Gastroesophageal sphincter (tissue), 4 donors: ENCODE measurements around the gene VEPH1. TPM values are rescaled to one million over a fixed set of nuclear protein-coding genes. Genes with fewer than 3 reads are reported as not detected.

Experiments used
- ATAC-seq: fragments of 150-250 bp; one replicate; pipeline ENCODE4 v1.9.1; 2016; ENCODE audit warnings: mild to moderate bottlenecking, moderate library complexity
- H3K27ac ChIP-seq, 4 donors: fragments of 200-600 bp; sonication (generic) in 3 of 4; 1 replicate in 3 of 4; 2 replicates in 1 of 4; pipeline ENCODE4 v1.5.1; 2016 to 2019
- H3K27me3 ChIP-seq: fragments of 200-600 bp; sonication (generic); one replicate; pipeline ENCODE4 v1.5.1; 2019
- H3K36me3 ChIP-seq, 2 donors: fragments of 200-600 bp; sonication (generic); one replicate each; pipeline ENCODE4 v1.5.1; 2019; ENCODE audit warnings: control low read depth in 1 of 2
- H3K4me1 ChIP-seq, 3 donors: fragments of 200-600 bp; sonication (generic); 1 replicate in 2 of 3; 2 replicates in 1 of 3; pipeline ENCODE4 v1.5.1; 2016 to 2019; ENCODE audit warnings: control low read depth in 2 of 3
- H3K4me3 ChIP-seq, 2 donors: fragments of 200-600 bp; sonication (generic); one replicate each; pipeline ENCODE4 v1.5.1; 2019; ENCODE audit warnings: mild to moderate bottlenecking in 1 of 2, moderate library complexity in 1 of 2
- H3K9me3 ChIP-seq, 3 donors: fragments of 200-600 bp; sonication (generic); one replicate each; pipeline ENCODE4 v1.5.1; 2017 to 2019; ENCODE audit warnings: control low read depth in 2 of 3
- CTCF ChIP-seq, 4 experiments: fragments of 200-600 bp in 2 of 4; fragments of 450-650 bp in 2 of 4; sonication (generic) in 1 of 4; IDR thresholded peaks; one replicate each; pipeline ENCODE4 v1.5.1; 2017 to 2019; ENCODE audit warnings: antibody characterized with exemption in 4 of 4, mild to moderate bottlenecking in 2 of 4, moderate library complexity in 2 of 4
- EP300 ChIP-seq: sonication (generic); formaldehyde crosslinking; IDR thresholded peaks from one replicate; pipeline ENCODE4 v1.6.1; 2017; ENCODE audit warnings: antibody characterized with exemption, mild to moderate bottlenecking
- POLR2A ChIP-seq, 2 donors: fragments of 450-650 bp; IDR thresholded peaks; one replicate each; pipeline ENCODE4 v1.6.1; 2017; ENCODE audit warnings: antibody characterized with exemption in 2 of 2, mild to moderate bottlenecking in 2 of 2, moderate library complexity in 1 of 2
- POLR2AphosphoS5 ChIP-seq: sonication (generic); formaldehyde crosslinking; IDR thresholded peaks from one replicate; pipeline ENCODE4 v1.6.1; 2017; ENCODE audit warnings: antibody characterized with exemption
- WGBS, 2 donors: methylation state at CpG; one replicate each; pipeline ENCODE4 v1.1.5; 2018; ENCODE audit warnings: low coverage in 1 of 2; 5-methylcytosine and 5-hydroxymethylcytosine counted together
- total RNA-seq, 4 donors: library from RNA; depleted of rRNA; stranded (reverse); fragments of >200 nt; gene quantifications; one replicate each; pipeline ENCODE4 v1.1.0, GENCODE V29; 2016

The VEPH1 gene
- total RNA-seq, 4 donors from 2014 or later = 0.62 to 2.3 (median 1.7) TPM

- no peaks in the 10 kb centered on the region for H3K9me3 ChIP-seq
- TF ChIP-seq CTCF (IDR thresholded peaks at IDR 0.05) (no peak), POLR2A (IDR thresholded peaks at IDR 0.05) (no peak), POLR2AphosphoS5 (no peak), EP300 (no peak)
- WGBS, 2 donors = 87 to 100% methylated on average over 2 of the region's 2 CpGs
- ATAC-seq = no peak
- H3K36me3 ChIP-seq = no peaks in the 10 kb centered on the region
- H3K4me3 ChIP-seq = no peak overlapping the region
- H3K27me3 ChIP-seq = no peaks in the 10 kb centered on the region
- H3K4me1 ChIP-seq = no peaks in the 10 kb centered on the region
- H3K27ac ChIP-seq = no peak overlapping the region
Measured at GRCh38 chr3:157417247-157417646, 86.0 kb downstream of the VEPH1 start.

- no peak overlapping the region for H3K27ac ChIP-seq
- WGBS, 2 donors = 81% methylated on average over 3 of the region's 3 CpGs
- H3K4me1 ChIP-seq = no peaks in the 10 kb centered on the region
- no peak overlapping the region for H3K4me3 ChIP-seq
- no peaks in the 10 kb centered on the region for H3K9me3 ChIP-seq
- H3K36me3 ChIP-seq = no peaks in the 10 kb centered on the region
- no peak for ATAC-seq
- TF ChIP-seq EP300 (no peak), CTCF (IDR thresholded peaks at IDR 0.05) (no peak), POLR2A (IDR thresholded peaks at IDR 0.05) (no peak), POLR2AphosphoS5 (no peak)
- H3K27me3 ChIP-seq = no peaks in the 10 kb centered on the region
Measured at GRCh38 chr3:157416347-157417087, 86.7 kb downstream of the VEPH1 start.

GRCh38 chr3:157414861-157415260 is 88.4 kb downstream of the VEPH1 start:
- Histone ChIP-seq H3K27me3 (no peaks in the 10 kb centered on the region), H3K9me3 (no peaks in the 10 kb centered on the region), H3K4me1 (no peaks in the 10 kb centered on the region), H3K27ac (no peak overlapping the region), H3K4me3 (no peak overlapping the region), H3K36me3 (no peaks in the 10 kb centered on the region)
- ATAC-seq = no peak
- TF ChIP-seq POLR2A (IDR thresholded peaks at IDR 0.05) = no peak
- TF ChIP-seq POLR2AphosphoS5 = no peak
- TF ChIP-seq CTCF (IDR thresholded peaks at IDR 0.05) = no peak
- TF ChIP-seq EP300 = no peak

GRCh38 chr3:157412323-157412855 is 90.8 kb downstream of the VEPH1 start:
- Histone ChIP-seq H3K4me1 (no peaks in the 10 kb centered on the region), H3K27ac (no peak overlapping the region), H3K27me3 (no peaks in the 10 kb centered on the region), H3K36me3 (no peaks in the 10 kb centered on the region), H3K4me3 (no peak overlapping the region), H3K9me3 (no peaks in the 10 kb centered on the region)
- ATAC-seq = no peak
- TF ChIP-seq POLR2AphosphoS5 = no peak
- TF ChIP-seq CTCF (IDR thresholded peaks at IDR 0.05) = no peak
- TF ChIP-seq EP300 = no peak
- no peak for TF ChIP-seq POLR2A (IDR thresholded peaks at IDR 0.05)
- WGBS, 2 donors = 90 to 100% methylated on average over 1 of the region's 1 CpG

GRCh38 chr3:157410945-157411344 is 92.3 kb downstream of the VEPH1 start:
- TF ChIP-seq POLR2A (IDR thresholded peaks at IDR 0.05) (no peak), POLR2AphosphoS5 (no peak), EP300 (no peak), CTCF (IDR thresholded peaks at IDR 0.05) (no peak)
- no peaks in the 10 kb centered on the region for H3K9me3 ChIP-seq
- no peak overlapping the region for H3K4me3 ChIP-seq
- no peaks in the 10 kb centered on the region for H3K4me1 ChIP-seq
- 57 to 66% methylated on average over 2 of the region's 2 CpGs for WGBS, 2 donors
- H3K27ac ChIP-seq = no peak overlapping the region
- no peaks in the 10 kb centered on the region for H3K27me3 ChIP-seq
- no peaks in the 10 kb centered on the region for H3K36me3 ChIP-seq
- ATAC-seq = no peak
